PC-9 (cell line): ENCODE measurements around the gene QPCT. TPM values are rescaled to one million over a fixed set of nuclear protein-coding genes. Genes with fewer than 3 reads are reported as not detected.

Source experiments
- BruUV-seq: library from RNA; stranded (reverse); fragments of 400-500 nt; replicated peaks from 2 replicates; lab custom pipeline; 2021; lab: Mats Ljungman, UMichigan
- CTCF ChIA-PET: fragments of 300-600 bp; sonication (Branson Sonifier 250); formaldehyde crosslinking; loops from one replicate; lab custom pipeline; 2022; ENCODE audit warnings: antibody characterized with exemption; lab: Charles Lee
- POLR2A ChIA-PET: fragments of 300-600 bp; sonication (Branson Sonifier 250); formaldehyde crosslinking; loops from one replicate; lab custom pipeline; 2022; ENCODE audit warnings: antibody characterized with exemption; ENCODE audit not compliant: unreplicated experiment; lab: Charles Lee
- DNase-seq, 2 experiments: peaks; one replicate each; pipeline versions ENCODE4 v3.0.0 to v3.0.0-alpha.2; 2015 to 2022; ENCODE audit warnings: mixed read lengths in 1 of 2
- H2AFZ ChIP-seq: fragments of 200-600 bp; sonication (generic); 2 replicates; pipeline ENCODE4 v1.8.1; 2017; ENCODE audit warnings: antibody characterized with exemption
- H3F3A ChIP-seq: fragments of 200-600 bp; sonication (generic); 2 replicates; pipeline ENCODE4 v1.8.1; 2017; ENCODE audit warnings: antibody characterized with exemption, mild to moderate bottlenecking, low read depth; ENCODE audit not compliant: insufficient read depth
- H3K27ac ChIP-seq: fragments of 200-600 bp; sonication (generic); 2 replicates; pipeline ENCODE4 v1.6.1; 2016; ENCODE audit warnings: mixed run types
- H3K27me3 ChIP-seq: fragments of 200-600 bp; sonication (generic); 2 replicates; pipeline ENCODE4 v1.6.1; 2016; ENCODE audit warnings: low read depth, mixed run types; ENCODE audit not compliant: insufficient read depth
- H3K36me3 ChIP-seq: fragments of 200-600 bp; sonication (generic); 2 replicates; pipeline ENCODE4 v1.6.1; 2016; ENCODE audit warnings: low read depth, mixed run types
- H3K4me1 ChIP-seq: fragments of 200-600 bp; sonication (generic); replicated peaks from 2 replicates; pipeline ENCODE4 v1.6.1; 2016; ENCODE audit warnings: mixed run types; ENCODE audit not compliant: insufficient read depth
- H3K4me2 ChIP-seq: fragments of 200-600 bp; sonication (generic); 2 replicates; pipeline ENCODE4 v1.6.1; 2017; ENCODE audit warnings: mixed run types
- H3K4me3 ChIP-seq: fragments of 200-600 bp; sonication (generic); 2 replicates; pipeline ENCODE4 v1.6.1; 2016; ENCODE audit warnings: mixed run types
- H3K79me2 ChIP-seq: fragments of 200-600 bp; sonication (generic); 2 replicates; pipeline ENCODE4 v1.6.1; 2017; ENCODE audit warnings: low read depth, mixed run types
- H3K9me2 ChIP-seq: fragments of 200-600 bp; sonication (generic); 2 replicates; pipeline ENCODE4 v1.8.1; 2017; ENCODE audit warnings: mild to moderate bottlenecking; ENCODE audit not compliant: insufficient read depth
- H3K9me3 ChIP-seq: fragments of 200-600 bp; sonication (generic); 2 replicates; pipeline ENCODE4 v1.8.1; 2016; ENCODE audit warnings: low read depth; ENCODE audit not compliant: insufficient read depth
- H4K20me1 ChIP-seq: fragments of 200-600 bp; sonication (generic); 2 replicates; pipeline ENCODE4 v1.8.1; 2017; ENCODE audit not compliant: insufficient read depth
- EZH2 ChIP-seq: fragments of 200-600 bp; sonication (generic); IDR thresholded peaks from 2 replicates; pipeline ENCODE4 v1.8.0; 2017; ENCODE audit warnings: antibody characterized with exemption, low read depth
- intact Hi-C: fragments of 100-400 bp; cut with micrococcal nuclease; formaldehyde crosslinking; loops from one replicate; pipeline ENCODE4 v1.10.0; 2022; ENCODE audit not compliant: unreplicated experiment
- total RNA-seq: library from RNA; stranded (reverse); gene quantifications from 2 replicates; pipeline ENCODE4 v1.2.3, GENCODE V29; 2021
- TF ChIP-seq, protein P1 (sequence below): fragments of 200-600 bp; sonication (generic); conservative IDR thresholded peaks from 2 replicates; pipeline ENCODE4 v1.6.1; 2017; ENCODE audit warnings: mixed run types, antibody characterized with exemption, mild to moderate bottlenecking, moderate library complexity

The QPCT gene
- total RNA-seq, 1 experiment from 2014 or later = 3.0 TPM

DNA sequence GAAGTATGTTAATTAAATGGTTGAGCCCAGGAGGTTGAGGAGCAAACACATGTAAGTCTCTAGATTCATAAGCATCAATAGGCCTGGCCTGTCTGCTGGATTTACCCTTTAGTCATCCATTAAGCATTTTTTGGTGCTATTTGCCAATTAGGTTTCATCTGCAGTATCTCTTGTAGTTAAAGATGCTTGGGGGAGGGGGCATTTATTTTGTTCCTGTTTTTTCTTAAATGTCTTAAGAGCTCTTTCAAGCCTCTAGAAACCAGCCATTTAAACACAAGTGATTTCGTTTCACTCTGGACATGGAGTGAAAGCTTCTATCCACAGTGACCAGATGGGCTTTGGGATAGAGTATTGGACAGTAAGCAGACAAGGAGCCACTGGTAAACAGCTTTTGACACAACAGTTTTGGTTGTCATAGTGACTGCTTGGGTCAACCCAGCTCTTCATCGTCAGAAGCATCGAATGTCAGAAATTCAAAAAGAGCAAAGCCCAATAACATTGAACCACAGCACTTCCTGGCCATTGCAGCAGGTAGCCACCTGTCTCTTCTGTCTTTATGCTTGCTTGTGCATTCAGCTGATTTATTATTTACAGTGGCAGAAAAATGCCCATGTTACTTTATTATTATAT lies 4.9 kb downstream of the QPCT start:
- no TSS peak for BruUV-seq
- no peak for DNase-seq
- POLR2A ChIA-PET = interaction anchor here (0.6 kb wide), 1 partner anchor 34 kb away, joined by 6 read pairs; no protein-coding TSS in a partner anchor

DNA sequence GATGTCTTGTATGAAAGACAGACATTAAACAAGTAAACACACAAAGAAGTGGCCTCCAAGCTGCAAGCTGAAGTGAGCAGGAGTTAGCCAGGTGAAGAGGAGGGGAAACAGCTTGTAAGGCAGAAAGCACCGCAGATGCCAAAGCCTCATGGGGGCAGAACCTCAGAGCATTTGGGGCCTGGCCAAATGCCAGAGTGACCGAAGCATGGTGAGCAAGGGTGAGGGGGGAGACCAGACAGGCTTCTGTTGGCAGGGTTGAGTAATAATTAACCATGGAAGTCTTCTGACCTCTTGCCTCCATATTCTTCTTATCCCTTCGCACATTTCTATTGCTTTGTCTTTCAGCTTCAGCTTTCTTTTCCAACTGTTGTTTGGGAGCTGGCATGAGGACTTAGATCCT lies 5.6 kb downstream of the QPCT start:
- H4K20me1 ChIP-seq = no peaks in the 10 kb centered on the region
- no peaks in the 10 kb centered on the region for H3K4me1 ChIP-seq
- no peak overlapping the region for H3K4me2 ChIP-seq
- no peaks in the 10 kb centered on the region for H3K79me2 ChIP-seq
- H3K36me3 ChIP-seq = no peaks in the 10 kb centered on the region
- H3K4me3 ChIP-seq = no peak overlapping the region
- ChIA-PET CTCF (no interaction called here), POLR2A (no interaction called here)
- H3K27ac ChIP-seq = no peak overlapping the region
- peak in 1 of 2 experiments; percentile 7 for DNase-seq
- H3K9me3 ChIP-seq = no peaks in the 10 kb centered on the region
- no peak overlapping the region for H2AFZ ChIP-seq
- H3F3A ChIP-seq = no peaks in the 10 kb centered on the region
- no peaks in the 10 kb centered on the region for H3K9me2 ChIP-seq
- intact Hi-C loops = no loop called here
- TF ChIP-seq EZH2 = no peak
- TF ChIP-seq, protein P1, sequence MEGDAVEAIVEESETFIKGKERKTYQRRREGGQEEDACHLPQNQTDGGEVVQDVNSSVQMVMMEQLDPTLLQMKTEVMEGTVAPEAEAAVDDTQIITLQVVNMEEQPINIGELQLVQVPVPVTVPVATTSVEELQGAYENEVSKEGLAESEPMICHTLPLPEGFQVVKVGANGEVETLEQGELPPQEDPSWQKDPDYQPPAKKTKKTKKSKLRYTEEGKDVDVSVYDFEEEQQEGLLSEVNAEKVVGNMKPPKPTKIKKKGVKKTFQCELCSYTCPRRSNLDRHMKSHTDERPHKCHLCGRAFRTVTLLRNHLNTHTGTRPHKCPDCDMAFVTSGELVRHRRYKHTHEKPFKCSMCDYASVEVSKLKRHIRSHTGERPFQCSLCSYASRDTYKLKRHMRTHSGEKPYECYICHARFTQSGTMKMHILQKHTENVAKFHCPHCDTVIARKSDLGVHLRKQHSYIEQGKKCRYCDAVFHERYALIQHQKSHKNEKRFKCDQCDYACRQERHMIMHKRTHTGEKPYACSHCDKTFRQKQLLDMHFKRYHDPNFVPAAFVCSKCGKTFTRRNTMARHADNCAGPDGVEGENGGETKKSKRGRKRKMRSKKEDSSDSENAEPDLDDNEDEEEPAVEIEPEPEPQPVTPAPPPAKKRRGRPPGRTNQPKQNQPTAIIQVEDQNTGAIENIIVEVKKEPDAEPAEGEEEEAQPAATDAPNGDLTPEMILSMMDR = no peak
- BruUV-seq = no TSS peak
- H3K27me3 ChIP-seq = no peaks in the 10 kb centered on the region

More for the DNA sequence above, 4.9 kb downstream of the QPCT start:
- H3K4me3 ChIP-seq = no peak overlapping the region
- H3K9me2 ChIP-seq = no peaks in the 10 kb centered on the region
- no peak overlapping the region for H3K4me2 ChIP-seq
- no peaks in the 10 kb centered on the region for H4K20me1 ChIP-seq
- no peaks in the 10 kb centered on the region for H3K27me3 ChIP-seq
- no peak overlapping the region for H2AFZ ChIP-seq
- no peak overlapping the region for H3K27ac ChIP-seq
- intact Hi-C loops = no loop called here
- CTCF ChIA-PET = no interaction called here
- no peaks in the 10 kb centered on the region for H3K4me1 ChIP-seq
- TF ChIP-seq EZH2 = no peak
- TF ChIP-seq, protein P1 = no peak
- H3F3A ChIP-seq = peaks cover 2% of the 10 kb centered on the region; the same call in 1 of the 2 replicates
- H3K36me3 ChIP-seq = no peaks in the 10 kb centered on the region
- H3K79me2 ChIP-seq = no peaks in the 10 kb centered on the region
- no peaks in the 10 kb centered on the region for H3K9me3 ChIP-seq

DNA sequence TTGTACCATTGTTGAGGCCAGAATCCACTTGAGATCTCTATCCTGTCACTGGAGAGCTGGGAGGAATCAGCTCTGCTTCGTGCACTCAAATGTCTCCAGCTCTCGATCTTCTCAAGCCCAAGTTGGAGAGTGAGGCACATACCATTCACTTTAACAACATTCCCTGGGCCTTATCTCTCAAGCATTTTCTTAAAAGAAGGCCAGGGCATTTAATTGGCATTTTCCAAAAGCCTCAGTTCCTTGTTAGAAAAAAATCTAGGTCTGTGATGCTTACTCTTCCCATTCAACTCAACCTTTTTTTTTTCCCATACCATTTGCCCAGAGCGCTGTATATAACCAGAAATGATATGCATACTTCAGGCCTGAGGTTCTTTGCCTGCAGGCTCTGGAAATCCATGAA lies 10.1 kb downstream of the QPCT start:
- CTCF ChIA-PET = interaction anchor here (0.7 kb wide), 1 partner anchor 30 kb away, joined by 3 read pairs; the partner anchor contains the start of gene PRKD3
- intact Hi-C loops = no loop called here

More for the DNA sequence above, 10.1 kb downstream of the QPCT start:
- Histone ChIP-seq H3K79me2 (no peaks in the 10 kb centered on the region), H3K36me3 (no peaks in the 10 kb centered on the region), H3K27ac (no peak overlapping the region), H3K9me3 (no peaks in the 10 kb centered on the region), H3K4me2 (no peak overlapping the region), H3K4me1 (no peaks in the 10 kb centered on the region), H3K27me3 (no peaks in the 10 kb centered on the region), H3K4me3 (no peak overlapping the region), H3K9me2 (no peaks in the 10 kb centered on the region), H2AFZ (no peak overlapping the region), H3F3A (no peaks in the 10 kb centered on the region), H4K20me1 (no peaks in the 10 kb centered on the region)
- no peak for DNase-seq
- BruUV-seq = no TSS peak
- POLR2A ChIA-PET = no interaction called here
- TF ChIP-seq EZH2 = no peak
- TF ChIP-seq, protein P1 = no peak
